Activated T-helper 1 cell treated with Interleukin-2 at 50 U/mL for 16 hours (primary cell): Measurements from ENCODE around the gene CTBS.
"Not testable (repeated sequence)": the region's sequence is repeated elsewhere in the genome, so short reads cannot be mapped to it uniquely, and the experiment has no call there.

Source experiments
- DNase-seq: peaks from one replicate; pipeline ENCODE4 v3.0.0-alpha.2; 2020; ENCODE audit warnings: low read depth

The CTBS gene

DNA sequence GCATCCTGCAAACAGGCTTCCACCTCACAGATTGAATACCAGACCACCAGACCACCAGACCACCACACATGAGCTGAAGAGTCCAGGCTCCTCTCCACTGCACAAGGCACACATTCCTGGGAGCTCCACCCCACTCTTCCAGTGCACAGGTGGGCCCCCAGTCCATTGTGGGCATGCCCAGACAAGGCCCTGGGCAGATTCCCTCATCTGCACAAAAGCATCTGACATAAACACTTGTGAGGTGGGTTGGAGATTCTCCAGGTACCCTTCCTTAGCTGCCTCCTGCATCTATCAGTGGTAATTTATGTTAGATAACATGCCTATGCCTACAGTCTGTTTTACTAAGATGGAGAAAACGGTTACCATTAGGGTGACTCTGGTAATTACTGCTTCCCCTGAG, 11.6 kb upstream of the CTBS start:
- DNase-seq: no peak

DNA sequence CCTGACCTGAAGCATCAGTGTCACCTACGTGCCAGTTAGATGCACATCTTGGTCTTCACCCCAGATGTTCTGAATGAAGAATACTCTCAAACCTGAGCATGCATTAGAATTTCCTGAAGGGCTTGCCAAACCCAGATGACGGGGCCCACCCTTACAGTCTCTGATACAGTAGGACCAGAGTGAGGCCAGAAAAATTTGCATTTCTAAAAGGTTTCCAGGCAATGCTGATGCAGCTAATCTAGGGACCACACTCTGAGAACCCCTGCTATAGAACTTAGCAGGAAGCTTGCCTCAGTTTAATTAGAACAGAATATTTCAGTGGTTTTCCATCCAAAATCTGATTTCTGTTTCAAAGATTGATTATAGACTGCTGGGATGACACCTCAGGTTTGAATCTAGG, 9.9 kb upstream of the CTBS start:
- DNase-seq: no peak

DNA sequence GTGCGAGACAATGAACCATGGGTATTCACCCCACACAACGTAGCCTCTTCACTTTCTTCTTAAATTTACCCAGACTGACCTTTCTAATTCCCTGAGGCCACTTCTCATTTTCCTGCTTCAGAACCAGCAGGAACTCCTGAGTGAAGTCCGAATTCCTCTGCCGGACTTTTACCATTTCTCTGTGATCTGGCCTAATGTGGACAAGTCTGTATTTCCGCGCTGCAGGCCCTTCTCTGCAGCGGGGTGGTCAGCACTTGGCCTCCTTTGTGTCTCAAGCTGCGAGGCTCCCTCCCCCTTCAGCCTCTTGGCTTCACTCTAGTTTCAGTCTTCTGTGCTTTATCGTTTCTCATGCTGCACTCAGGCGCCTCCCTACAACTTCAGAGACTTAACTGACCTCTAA, 9.4 kb upstream of the CTBS start:
- DNase-seq: no peak

DNA sequence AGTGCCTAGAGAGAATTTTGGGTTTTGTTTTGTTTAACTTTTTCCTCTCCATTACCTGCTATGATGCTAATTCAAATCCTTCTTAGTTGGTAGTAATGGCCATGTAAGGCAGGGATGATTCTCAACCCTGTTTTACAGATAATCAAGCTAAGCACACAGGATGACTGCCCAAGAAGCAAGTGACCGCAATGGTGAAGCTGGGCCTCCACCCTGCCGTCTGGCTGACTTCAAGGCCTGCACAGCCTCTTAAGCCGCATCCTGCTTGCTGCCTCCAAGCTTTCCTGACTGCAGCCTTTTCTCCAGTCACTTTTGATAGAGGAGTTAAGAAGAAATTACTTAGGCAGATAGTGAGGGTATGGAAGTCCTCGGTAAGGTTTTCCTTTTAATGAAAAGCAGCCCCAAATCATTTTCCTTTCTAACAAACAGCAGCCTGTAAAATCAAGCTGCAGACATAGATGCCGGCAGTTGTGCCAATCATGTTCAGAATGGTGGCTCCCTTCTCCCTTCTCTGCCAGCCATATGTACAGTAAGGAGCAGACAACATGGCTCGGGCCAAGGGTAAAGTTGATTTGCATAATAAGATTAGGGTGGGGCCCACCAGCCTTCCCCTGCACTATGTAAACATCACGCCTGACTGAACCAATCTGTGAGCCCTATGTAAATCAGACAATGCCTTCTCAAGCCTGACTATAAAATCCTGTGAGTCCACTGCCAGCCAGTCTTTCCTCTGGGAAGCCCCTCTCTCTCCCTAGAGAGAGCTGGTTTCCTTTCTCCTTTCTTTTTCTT, 8.8 kb upstream of the CTBS start:
- no peak for DNase-seq

DNA sequence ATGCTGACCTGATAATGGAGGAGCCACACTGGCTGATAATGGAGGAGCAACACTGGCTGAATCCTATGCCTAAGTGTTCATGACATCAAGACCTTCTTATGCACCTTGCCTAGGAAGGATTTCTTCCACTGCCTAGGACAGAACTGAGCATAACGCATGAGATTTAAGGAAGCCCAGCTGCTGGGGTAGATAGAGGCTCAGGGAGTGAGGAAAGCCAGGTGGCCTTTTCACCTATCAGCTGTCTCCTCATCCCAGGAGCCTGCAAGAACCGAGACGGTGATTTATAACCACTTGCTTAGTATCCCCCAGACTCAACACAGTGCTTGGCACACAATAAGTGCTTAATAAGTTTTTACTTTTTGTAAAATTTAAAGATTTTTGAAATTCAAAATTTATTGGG, 7.4 kb upstream of the CTBS start:
- DNase-seq: no peak

DNA sequence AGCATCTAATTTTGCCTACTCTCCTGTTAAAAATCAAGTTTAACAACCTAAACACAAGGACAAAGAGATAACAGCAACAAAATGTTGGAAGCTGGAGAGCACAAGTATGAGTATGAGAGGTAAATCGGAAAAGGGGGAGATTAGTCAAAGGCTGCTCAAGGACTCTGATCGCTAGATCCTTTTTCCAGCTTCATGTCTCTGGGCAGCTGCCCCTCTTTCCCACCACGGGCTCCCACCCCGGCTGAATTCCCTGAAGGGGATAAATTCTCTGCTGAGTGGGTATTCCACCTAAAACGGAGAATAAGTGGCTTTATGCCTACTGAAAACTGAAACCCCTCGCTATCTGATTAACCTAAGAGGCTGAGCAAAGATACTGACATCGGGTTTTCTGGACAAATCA, 696 bp upstream of the CTBS start:
- no peak for DNase-seq

DNA sequence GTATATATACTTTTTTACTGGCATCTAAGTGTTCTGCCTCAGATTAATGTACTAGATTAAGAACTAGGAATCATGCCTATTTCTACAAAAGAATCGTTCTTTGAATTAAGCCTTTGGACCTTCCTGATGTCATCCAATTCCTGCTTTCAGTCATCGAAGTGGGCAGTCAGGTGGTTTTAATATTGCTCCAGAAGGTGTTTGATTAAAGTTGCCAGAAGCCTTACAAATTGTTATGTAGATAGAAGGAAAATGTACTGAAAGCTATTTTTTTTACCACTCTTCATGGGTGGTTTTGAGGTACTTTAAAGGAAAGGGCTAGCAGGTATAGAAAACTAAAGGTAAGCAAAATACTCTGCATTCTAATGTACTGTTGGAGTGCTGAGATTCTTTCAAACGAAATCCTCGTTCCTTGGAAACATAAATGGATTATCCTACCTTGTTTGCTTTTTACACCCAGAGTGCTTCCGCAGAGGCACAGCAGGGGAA, 716 bp downstream of the CTBS start:
- DNase-seq: no peak

DNA sequence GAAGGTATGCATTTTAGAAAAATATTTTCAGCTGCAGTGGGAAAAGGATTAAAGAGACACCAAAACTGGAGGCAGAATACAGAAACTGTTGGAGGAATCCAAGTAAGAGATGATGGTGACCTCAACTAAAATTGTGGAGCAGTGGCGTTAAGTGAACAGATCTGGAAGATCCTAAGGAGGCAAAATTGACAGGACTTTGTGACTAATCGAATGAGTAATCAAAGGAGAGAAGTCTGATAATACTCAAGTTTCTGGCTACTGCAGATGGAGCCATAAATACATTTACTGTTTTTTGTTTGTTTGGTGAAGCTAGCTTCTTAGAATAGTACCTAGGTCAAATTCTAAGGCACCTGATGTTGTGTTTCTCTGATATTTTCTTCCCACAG, 3.1 kb downstream of the CTBS start:
- DNase-seq: no peak

DNA sequence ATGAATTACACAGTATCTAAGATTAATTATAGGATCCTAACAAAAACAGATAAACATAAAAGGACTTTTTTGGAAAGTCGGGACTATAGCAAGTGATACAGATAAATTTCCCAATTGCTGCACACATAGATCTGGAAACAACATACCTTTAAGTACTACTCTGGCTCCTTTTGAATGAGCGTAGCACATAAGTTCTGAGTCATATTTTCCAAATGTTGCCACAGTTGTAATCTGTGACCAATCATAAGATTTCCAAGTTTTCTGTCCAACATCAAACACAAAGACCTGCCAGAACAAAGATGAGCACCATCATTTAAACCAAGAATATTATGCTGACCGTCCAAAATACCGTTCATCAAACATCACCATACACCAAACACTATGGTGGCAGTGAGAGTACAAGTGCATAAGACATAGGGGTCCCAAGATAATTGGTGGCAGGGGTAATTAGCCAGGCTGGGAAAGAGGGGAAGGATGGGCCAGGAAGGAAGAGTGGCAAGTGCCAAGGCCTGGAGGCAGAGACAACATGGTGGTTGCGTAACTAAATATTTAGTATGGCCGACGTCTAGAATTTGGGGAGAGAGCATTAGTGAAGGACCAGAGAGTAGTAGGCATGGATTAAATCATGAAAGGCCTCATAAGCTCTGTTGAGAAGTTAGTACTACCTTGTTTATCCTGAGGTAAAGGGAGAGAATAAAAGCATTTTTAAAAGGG, 3.6 kb downstream of the CTBS start:
- no peak for DNase-seq

DNA sequence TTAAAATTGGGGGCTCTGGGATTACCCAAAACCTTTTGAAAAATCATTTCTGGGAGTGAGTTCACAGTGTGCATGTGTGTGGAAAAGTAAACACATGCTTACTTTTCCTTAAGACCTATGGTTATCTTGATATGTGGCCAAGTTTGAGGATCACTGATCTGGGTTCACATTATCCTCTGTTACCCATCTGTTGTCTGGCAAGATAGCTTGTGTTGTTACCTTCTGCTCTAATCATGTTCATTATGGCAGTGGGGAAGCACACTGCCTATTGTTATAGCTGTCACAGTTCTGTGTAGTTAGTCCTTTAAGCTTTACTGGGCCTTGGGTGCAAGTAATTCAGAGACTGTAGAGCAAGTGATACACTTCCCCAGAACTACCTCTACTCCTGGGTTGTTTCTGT, 5.0 kb downstream of the CTBS start:
- no peak for DNase-seq

DNA sequence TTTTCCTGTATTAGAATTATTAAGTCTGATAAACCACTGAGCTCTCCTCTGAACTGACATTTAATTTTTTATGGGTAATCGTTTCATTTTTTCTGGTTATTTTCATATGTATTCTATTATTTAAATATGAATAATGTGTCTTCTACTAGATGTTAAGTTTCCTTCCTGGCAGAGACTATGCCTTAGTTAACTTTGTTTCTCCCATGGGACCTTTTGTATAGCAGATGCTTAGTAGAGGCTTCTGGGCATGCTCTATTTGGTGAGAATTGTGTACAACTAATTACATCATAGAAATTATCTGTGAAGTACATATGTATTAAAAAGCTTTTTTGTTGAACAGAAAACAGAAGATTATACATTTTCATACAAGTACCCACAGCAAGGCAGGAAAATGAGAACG, 23.4 kb downstream of the CTBS start:
- no peak for DNase-seq

DNA sequence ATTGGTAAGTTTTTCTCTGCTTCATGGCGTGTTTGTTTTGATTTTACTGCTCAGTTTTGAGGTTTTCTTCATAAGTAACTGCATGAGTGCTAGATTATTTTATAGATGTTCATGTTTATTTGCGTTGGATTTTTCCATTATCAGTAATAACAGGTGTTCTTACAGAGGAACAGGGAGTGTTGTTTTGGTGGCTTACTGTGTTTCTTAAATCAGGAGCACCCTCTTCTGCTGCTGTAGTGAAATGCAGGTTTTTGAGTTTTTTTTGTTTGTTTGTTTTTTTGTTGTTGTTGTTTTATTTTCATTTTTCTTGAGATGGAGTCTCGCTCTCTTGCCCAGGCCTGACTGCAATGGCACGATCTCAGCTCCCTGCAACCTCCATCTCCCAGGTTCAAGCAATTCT, 32.6 kb downstream of the CTBS start:
- DNase-seq: no peak

DNA sequence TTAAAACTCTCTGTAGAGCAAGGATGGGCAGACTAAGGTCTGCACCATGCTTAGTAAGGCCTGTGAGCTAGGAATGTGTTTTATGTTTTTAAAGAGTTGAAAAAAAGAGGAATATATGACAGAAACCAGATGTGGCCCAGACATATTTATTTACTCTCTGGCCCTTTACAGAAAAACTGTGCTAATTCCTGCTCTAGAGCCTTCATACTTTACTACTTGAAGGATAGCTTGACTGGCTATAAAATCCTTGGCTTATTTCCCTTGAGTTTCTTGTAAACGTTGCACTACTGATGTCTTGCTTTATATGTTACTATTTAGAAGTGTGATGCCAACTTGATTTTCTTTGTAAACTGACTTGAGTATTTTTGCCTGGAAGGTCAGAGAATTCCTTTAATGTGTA, 33.5 kb downstream of the CTBS start:
- DNase-seq: no peak

DNA sequence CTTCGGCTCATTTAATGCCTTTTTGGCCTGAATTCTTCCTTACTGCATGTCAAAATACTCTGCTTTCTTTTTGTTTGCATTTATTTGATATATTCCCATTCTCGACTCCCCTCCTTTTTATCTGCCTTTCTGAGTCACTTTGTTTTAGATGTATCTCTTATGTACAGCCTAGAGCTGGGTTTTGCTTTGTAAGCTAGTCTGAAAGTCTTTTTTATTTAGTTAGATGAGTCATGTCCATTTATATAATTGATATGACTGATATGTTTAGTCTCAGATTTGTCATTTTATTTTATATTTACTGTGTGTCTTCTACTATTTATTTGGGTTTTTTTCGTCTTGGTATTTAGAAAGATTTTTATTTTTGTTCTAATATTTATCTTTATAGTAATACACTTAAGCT, 34.3 kb downstream of the CTBS start:
- no peak for DNase-seq

DNA sequence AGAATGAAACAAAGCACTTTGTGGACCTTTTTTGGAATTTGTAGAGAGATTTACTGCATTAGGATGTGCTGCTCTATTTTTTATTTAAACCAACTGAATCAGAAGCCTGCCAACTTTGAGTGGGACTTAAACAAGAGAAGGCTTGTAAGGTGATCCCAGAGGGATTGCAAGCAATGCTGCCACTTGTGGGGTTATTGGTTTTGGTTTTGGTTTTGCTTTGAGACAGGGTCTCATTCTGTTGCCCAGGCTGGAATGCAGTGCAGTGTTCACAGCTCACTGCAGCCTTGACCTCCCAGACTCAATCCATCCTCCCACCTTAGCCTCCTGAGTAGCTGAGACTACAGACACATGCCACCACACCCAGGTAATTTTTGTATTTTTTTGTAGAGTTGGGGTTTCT, 35.6 kb downstream of the CTBS start:
- no peak for DNase-seq

DNA sequence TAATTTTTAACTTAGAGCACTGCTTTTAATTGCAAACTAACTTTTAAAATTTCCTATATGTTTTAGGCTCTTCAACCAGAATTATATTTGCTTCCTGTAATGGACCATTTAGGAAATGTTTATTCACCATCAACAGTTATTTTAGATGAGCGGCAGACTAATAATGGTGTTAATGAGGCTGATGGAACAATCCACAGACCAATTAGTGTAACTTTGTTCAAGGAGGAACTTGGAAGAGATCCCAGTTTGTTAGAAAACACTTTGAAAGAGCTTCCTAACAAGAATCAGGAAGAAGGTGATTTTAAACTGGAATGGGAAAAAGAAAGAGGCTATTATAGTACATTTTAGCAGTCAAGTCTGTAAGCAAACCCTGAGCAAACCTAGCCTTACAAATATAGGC, 48.5 kb downstream of the CTBS start:
- DNase-seq: no peak

DNA sequence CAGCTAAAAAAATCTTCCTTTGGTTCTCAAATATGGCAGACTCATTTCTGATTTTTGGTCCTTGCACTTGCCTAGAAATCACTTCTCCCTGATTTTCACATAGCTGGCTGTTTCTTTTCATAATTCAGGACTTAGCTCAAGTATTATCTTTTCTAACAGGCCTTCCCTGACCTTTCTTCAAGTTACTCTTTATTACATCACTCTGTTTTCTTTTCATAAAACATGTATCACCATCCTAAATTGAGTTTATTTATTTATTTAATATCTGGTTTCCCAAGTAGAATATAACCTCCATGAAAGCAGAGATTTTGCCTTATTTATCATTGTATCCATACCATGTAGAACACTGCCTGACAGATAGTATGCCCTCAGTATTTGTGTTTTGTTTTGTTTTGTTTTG, 49.6 kb downstream of the CTBS start:
- DNase-seq: no peak

DNA sequence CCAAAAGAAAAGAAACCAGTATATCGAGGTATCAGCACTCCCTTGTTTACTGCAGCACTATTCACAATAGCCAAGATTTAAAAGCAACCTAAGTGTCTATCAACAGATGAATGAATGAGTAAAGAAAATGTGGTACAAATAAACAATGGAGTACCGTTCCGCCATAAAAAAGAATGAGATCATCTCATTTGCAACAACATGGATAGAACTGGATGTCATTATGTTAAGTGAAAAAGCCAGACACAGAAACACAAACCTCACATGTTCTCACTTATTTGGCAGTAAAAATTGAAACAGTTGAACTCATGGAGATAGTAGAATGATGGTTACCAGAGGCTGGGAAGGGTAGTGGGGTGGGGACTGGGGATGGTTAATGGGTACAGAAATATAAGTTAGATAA, 63.6 kb downstream of the CTBS start:
- DNase-seq: no peak

DNA sequence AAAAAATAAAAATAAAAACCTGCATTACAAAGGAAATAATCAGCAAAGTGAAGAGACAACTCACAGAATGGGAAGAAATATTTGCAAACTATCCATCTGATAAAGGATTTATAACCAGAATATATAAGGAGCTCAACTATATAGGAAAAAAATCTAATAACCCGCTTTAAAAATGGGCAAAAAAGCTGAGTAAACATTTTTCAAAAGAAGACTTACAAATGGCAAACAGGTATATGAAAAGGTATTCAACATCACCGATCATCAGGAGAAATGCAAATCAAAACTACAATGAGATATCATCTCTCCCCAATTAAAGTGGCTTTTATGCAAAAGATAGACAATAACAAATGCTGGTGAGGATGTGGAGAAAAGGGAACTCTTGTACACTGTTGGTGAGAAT, 64.1 kb downstream of the CTBS start:
- DNase-seq: no peak

DNA sequence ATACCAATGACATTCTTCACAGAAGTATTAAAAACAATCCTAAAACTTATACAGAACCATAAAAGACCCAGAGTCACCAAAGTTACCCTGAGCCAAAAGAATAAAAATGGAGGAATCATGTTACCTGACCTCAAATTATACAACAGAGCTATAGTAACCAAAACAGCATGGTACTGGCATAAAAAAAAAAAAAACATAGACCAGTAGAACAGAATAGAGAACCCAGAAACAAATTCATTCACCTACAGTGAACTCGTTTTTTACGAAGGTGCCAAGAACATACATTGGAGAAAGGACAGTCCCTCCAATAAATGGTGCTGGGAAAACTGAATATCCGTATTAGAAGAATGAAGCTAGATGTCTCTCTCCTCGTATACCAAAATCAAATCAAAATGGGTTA, 65.2 kb downstream of the CTBS start:
- no peak for DNase-seq

DNA sequence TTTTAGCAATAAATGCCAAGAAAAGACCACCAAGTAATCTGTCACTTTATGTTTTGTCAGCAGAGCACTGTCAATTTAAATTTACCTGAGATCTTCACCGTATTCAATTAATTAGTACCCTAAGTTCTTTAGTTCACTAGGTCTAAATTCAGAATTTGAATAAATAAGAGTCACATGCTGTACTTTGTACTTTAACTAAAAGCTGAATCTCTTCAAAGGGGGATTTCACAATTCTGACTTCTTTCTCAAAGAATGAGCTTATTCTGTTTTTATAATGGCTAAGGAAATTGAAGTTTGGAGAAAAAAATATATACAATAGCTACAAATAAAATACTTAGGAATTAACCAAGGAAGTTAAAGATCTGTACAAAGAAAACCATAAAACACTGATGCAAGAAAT, 65.7 kb downstream of the CTBS start:
- no peak for DNase-seq

DNA sequence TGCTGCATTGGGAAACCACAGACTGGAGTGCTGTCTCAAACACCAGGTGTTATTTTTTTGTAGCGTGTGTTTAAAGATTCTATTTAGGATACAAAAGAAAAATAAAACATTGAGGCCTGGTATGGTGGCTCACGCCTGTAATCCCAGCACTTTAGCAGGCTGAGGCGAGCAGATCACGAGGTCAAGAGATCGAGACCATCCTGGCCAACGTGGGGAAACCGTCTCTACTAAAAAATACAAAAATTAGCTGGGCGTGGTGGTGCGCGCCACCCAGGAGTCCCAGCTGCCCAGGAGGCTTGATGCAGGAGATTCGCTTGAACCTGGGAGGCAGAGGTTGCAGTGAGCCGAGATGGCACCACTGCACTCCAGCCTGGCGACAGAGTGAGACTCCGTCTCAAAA, 66.4 kb downstream of the CTBS start:
- DNase-seq: not testable (repeated sequence)

DNA sequence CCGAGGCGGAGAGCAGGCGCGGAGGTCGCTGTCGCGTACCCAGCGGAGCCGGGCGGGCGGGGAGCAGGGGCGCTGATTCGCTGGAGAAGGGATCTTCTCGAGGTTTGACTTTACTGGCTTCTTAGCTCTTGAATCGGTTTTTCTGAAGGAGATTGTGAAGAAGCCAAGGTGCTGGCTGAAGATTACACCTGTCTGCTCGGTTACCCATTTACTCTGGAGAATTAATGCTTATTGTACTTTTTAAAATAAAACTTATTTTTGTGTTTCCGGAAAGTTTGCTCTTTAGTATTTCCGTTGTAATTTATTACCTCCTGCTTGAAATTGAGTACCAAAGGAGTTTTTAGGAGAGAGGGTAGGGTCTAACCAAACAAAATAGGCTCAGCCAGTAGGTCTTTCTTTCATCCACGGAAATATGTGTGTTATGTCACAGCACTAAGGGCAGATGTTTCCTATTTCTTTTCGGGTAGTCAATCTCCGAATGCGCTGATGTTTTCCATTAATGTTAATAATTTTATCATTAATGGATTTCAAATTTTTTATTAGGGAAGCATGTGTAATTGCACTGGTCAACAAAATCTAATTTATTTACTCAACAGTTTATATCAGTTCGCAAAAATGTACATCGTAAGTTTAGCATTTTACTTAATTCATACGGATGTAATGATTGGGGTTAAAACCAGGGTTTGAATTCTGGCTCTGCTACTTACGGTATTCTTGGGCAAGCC, 67.3 kb downstream of the CTBS start:
- DNase-seq: no peak
